Stimulated activated CD8-positive, alpha-beta memory T cell treated with anti-CD3 and anti-CD28 coated beads, Interleukin-4, amount 100 ng/mL, for 1 hour (primary cell): ENCODE results near the gene UNC13B.

ENCODE experiments used
- DNase-seq, 2 donors: peaks; one replicate each; pipeline ENCODE4 v3.0.0-alpha.2; 2020; ENCODE audit warnings: low read depth in 2 of 2, low spot score in 1 of 2

Gene UNC13B

DNA sequence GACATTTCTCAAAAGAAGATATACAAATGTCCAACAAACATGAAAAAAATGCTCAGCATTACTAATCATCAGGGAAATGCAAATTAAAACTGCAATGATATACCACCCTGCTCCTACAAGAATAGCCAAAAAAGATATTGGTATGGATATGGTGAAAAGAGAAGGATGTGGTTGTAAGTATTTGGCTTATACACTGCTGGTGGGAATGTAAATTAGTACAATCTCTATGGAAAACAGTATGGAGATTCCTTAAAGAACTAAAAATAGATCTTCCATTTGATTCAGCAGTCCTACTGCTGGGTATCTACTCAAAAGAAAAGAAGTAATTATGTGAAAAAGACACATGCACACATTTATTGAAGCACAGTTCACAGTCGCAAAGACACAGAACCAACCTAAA lies 260.5 kb downstream of the UNC13B start:
- DNase-seq = no peak

DNA sequence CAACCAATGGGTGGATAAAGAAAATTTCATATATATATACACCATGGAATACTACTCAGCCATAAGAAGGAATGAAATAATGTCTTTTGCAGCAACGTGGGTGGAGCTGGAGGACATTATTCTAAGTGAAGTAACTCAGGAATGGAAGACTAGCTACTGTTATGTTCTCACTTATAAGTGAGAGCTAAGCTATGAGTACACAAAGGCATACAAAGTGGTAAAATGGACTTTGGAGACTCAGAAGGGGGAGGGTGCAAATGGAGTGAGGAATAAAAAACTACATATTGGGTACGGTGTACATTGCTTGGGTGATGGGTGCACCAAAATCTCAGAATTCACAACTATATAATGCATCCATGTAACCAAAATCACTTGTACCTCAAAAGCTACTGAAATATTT lies 260.9 kb downstream of the UNC13B start:
- DNase-seq = no peak

DNA sequence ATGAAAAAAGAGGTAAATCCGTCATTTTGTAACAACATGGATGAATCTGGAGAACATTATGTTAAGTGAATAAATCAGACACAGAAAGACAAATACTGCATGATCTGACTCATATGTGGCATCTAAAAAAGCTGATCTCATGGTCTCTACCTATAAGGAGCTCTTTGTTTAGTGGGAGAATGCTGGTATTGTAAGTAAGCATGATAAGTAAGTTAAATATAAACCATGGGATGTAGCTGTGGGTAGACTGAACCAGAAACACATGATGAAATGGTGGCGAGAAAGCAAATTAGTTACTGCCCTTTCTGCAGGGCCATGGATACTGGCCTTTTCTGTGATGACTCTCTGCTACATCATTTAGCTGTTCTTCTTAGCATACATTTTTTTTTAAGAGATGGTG lies 261.7 kb downstream of the UNC13B start:
- no peak for DNase-seq

DNA sequence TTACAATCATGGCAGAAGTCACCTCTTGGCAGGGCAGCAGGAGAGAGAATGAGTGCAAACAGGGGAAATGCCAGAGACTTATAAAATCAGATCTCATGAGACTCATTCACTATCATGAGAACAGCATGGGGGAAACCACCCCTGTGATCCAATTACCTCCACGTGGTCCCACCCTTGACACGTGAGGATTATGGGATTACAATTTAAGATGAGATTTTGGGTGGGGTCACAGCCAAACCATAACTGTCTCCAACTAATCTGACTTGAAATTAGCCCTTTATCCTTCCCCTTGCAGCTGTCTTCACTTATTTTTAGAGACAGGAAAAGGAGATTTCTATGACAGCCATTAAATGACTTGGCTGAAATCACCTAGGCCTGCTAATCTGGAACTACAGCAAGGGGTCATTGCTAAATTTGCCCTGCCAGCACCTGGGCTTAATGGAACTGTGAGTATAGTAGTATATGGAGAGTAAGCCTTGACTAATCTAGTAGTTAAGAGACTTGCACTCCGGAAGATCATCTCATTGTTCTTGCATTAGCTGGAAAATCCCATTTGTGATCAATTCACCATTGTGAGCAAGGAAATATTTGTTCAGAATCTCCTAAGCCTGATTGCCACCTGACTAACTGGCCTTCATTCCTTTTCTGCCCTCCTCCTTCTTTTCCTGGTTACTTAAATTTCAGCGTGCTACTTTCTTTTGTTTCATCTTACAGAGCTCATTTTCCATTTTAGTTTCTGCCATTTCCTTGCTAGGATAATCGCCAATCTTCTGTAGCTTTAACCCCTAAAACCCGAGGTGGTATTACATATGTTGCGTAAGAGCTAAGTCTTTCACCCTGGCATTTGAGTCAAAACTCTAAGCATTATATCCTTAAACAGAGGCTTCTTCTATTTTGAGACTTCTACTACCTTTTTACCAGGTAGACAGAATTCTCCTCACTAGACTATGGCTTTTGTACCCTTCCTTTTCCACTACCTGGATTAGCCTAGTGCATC lies 262.8 kb downstream of the UNC13B start:
- DNase-seq = no peak

DNA sequence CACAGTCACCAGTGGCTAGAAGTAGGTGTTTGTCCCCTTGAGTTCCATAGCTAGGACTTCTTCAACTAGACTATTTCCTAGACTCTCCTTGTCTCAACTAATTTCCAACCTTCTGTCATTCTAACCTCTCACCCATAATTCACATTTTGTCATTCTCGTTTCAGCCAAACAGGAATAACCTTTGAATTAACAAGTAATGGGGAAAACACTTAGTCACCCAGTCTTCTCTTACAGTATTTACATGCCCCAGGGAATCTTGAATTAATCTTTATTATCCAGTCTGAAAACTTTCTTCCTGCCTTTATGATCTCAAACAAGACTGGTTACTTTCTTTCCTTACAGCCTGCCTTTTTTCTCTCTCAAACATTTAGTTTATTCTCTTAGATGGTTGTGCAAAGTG lies 264.8 kb downstream of the UNC13B start:
- DNase-seq = no peak

DNA sequence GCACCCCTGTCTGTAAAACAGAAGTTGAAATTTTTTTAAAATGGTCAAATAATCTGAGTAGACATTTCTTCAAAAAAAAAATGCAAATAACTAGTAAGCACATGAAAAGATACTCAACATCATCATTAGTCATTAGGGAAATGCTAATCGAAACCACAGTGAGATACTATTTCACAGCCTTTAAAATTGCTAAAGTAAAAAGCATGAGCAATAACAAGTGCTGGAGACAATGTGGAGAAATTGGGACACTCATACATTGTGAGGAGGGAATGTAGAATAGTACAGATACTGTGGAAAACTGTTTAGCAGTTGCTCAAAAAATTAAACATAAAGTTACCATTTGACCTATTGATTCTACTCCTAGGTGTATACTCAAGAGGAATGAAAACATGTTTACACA lies 269.7 kb downstream of the UNC13B start:
- no peak for DNase-seq

DNA sequence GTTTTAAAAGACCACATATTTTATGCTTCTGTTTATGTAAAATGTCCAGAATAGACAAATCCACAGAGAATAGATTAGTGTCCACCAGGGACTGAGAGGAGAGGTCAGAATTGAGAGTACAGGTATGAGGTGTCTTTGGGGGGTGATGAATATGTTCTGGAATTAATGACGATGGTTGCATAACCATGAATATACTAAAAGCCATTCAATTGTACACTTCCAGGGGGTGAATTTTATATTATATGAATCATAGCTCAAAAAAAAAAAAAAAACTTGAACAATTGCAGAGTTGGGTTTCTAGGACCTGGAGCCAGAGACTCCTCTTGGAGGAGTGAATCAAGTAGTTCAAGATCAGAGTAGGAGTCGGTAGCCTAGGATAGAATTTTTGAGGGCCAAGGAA lies 270.3 kb downstream of the UNC13B start:
- DNase-seq = no peak

DNA sequence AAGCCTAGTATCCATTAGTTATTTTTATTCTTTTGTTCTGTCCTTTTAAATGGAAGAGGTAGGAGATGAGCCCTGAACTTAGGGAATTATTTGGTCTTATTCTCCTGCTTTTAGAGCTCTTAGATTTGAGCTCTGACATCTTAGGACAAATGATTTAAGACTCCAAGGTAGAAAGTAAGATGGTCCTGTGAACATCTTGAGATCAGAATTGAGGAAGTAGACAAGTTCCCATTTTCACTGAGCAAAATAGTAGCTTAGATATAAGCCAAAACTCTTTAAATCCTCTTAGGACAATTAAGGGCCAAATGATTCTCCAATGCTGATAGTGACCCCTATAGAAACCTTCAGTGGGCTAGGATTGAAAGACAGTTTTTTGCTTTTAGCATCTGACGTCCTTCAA lies 275.1 kb downstream of the UNC13B start:
- no peak for DNase-seq

DNA sequence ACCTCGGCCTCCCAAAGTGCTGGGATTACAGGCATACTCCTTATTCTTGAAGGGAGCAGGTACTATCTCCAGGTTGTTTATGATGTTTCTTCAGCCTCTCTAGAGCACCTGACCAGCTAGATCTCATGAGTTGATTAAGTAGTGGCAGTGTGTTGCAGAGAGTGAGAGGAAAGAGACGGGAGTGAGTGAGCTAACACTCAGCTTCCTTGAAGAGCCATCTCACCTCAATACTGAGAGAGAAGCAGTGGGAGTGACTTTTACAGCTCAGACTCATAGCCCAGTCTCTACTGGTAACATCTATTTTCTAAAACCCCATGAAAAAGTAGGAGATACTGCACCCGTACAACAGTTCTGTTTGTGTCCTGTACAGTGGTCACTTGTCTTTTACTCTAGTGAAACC lies 284.2 kb downstream of the UNC13B start:
- no peak for DNase-seq

DNA sequence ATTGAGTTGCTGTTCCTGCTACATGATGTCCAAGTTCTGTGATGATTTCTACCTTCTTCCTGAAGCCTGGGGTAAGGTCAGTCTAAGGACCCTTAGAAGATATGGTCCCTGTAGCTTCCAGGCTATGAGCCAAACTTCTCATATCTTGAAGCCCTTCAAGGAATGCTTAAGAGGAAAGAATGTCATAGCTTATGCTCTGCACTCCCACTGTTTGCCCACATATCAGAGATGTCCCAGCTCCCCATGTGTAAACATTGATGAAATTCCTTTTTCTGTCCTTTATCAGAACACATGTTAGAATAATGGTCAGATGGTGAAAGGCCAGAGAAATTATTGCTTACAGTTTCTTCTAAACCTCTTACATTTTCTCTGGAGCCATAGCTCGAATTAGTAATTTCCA lies 286.7 kb downstream of the UNC13B start:
- no peak for DNase-seq

DNA sequence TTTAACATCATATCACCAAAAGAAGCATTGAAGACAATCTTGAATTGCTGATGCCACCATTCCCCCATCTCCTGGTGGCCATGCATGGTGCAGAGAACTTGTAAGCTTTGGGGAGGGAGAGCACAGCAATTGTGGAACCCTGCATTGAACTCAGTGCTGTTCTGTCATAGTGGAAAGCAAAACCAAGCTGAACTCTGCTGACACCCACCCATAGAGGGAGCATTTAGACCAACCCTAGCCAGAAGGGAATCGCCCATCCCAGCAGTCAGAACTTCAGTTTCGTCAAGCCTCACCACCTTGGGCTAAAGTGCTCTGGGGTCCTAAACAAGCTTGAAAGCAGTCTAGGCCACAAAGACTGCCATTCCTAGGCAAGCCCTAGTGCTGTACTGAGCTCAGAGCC lies 290.7 kb downstream of the UNC13B start:
- no peak for DNase-seq

DNA sequence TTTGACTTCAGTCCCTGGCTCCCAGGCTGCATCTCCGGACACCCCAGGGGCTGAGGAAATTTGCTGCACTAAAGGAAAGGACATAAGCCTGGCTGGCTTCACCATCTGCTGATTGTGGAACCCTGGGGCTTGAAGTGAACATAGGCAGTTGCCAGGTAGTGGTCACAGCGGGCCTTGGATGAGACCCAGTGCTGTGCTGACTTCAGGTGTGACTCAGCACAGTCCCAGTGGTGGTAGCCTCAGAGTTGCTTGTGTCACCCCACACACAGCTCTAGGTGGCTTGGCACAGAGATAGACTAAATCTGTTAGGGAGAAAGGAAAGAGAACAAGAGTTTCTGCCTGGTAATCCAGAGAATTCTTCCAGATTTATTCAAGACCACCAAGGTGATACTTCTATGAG lies 292.0 kb downstream of the UNC13B start:
- no peak for DNase-seq
